ENCODE measurements around the gene ADGRB2.

The ADGRB2 gene

GRCh38 chr1:31695327-31695726, 68.8 kb downstream of the ADGRB2 start:
- no peak overlapping the region for H3K9ac ChIP-seq (ENCODE audit: low read depth, low read length)
- no peaks in the 10 kb centered on the region for H3K79me2 ChIP-seq (ENCODE audit: insufficient read depth, low read length)
- ATAC-seq (ENCODE audit: insufficient read depth, low read depth), result no peak
- H4K20me1 ChIP-seq (ENCODE audit: insufficient read depth, low read length), result no peaks in the 10 kb centered on the region; the same call in 1 of the 2 replicates
- no peak overlapping the region for H3K4me2 ChIP-seq (ENCODE audit: insufficient read depth, low read length)
- H2AFZ ChIP-seq (ENCODE audit: low read depth, low read length), result no peak overlapping the region
- no peaks in the 10 kb centered on the region for H3K9me3 ChIP-seq (ENCODE audit: insufficient read depth, low read length, severe bottlenecking)
- H3K4me1 ChIP-seq (ENCODE audit: insufficient read depth, low read length), result no peaks in the 10 kb centered on the region
- no peaks in the 10 kb centered on the region for H3K36me3 ChIP-seq (ENCODE audit: insufficient read depth, low read length)
- H3K27me3 ChIP-seq (ENCODE audit: insufficient read depth, low read length, poor library complexity), result no peaks in the 10 kb centered on the region
- DNase-seq, result no peak
- no peak overlapping the region for H3K27ac ChIP-seq (ENCODE audit: low read length)
- TF ChIP-seq EZH2 (IDR thresholded peaks at IDR 0.05; ENCODE audit: borderline replicate concordance, low read depth, low read length, severe bottlenecking) (no peak), CTCF (IDR thresholded peaks at IDR 0.05; ENCODE audit: borderline replicate concordance, extremely low read depth, low read length, poor library complexity, severe bottlenecking) (no peak)
- no peak overlapping the region for H3K4me3 ChIP-seq (ENCODE audit: low read depth in 1 of 2, low read length in 2 of 2)

- no peak overlapping the region for H3K27ac ChIP-seq (ENCODE audit: low read length)
- no peak overlapping the region for H3K4me2 ChIP-seq (ENCODE audit: insufficient read depth, low read length)
- no peak overlapping the region for H3K9ac ChIP-seq (ENCODE audit: low read depth, low read length)
- no peaks in the 10 kb centered on the region for H3K36me3 ChIP-seq (ENCODE audit: insufficient read depth, low read length)
- no peak overlapping the region for H2AFZ ChIP-seq (ENCODE audit: low read depth, low read length)
- no peaks in the 10 kb centered on the region for H3K9me3 ChIP-seq (ENCODE audit: insufficient read depth, low read length, severe bottlenecking)
- no peaks in the 10 kb centered on the region for H3K4me1 ChIP-seq (ENCODE audit: insufficient read depth, low read length)
- H3K27me3 ChIP-seq (ENCODE audit: insufficient read depth, low read length, poor library complexity), result no peaks in the 10 kb centered on the region
- TF ChIP-seq EZH2 (IDR thresholded peaks at IDR 0.05; ENCODE audit: borderline replicate concordance, low read depth, low read length, severe bottlenecking) (no peak), CTCF (IDR thresholded peaks at IDR 0.05; ENCODE audit: borderline replicate concordance, extremely low read depth, low read length, poor library complexity, severe bottlenecking) (no peak)
- no peaks in the 10 kb centered on the region for H3K79me2 ChIP-seq (ENCODE audit: insufficient read depth, low read length)
- H3K4me3 ChIP-seq (ENCODE audit: low read depth in 1 of 2, low read length in 2 of 2), result no peak overlapping the region
- H4K20me1 ChIP-seq (ENCODE audit: insufficient read depth, low read length), result no peaks in the 10 kb centered on the region; the same call in 1 of the 2 replicates
- DNase-seq (no peak), ATAC-seq (ENCODE audit: insufficient read depth, low read depth) (no peak)
Observed at GRCh38 chr1:31694964-31695313, 69.2 kb downstream of the ADGRB2 start.

GRCh38 chr1:31694069-31694963, 69.8 kb downstream of the ADGRB2 start:
- Histone ChIP-seq H3K27me3 (ENCODE audit: insufficient read depth, low read length, poor library complexity) (no peaks in the 10 kb centered on the region), H3K4me1 (ENCODE audit: insufficient read depth, low read length) (no peaks in the 10 kb centered on the region), H3K4me2 (ENCODE audit: insufficient read depth, low read length) (no peak overlapping the region), H3K79me2 (ENCODE audit: insufficient read depth, low read length) (no peaks in the 10 kb centered on the region), H3K27ac (ENCODE audit: low read length) (no peak overlapping the region), H4K20me1 (ENCODE audit: insufficient read depth, low read length) (no peaks in the 10 kb centered on the region; the same call in 1 of the 2 replicates), H3K4me3 (ENCODE audit: low read depth in 1 of 2, low read length in 2 of 2) (no peak overlapping the region), H3K9ac (ENCODE audit: low read depth, low read length) (no peak overlapping the region), H3K36me3 (ENCODE audit: insufficient read depth, low read length) (no peaks in the 10 kb centered on the region), H2AFZ (ENCODE audit: low read depth, low read length) (no peak overlapping the region), H3K9me3 (ENCODE audit: insufficient read depth, low read length, severe bottlenecking) (no peaks in the 10 kb centered on the region)
- TF ChIP-seq EZH2 (IDR thresholded peaks at IDR 0.05; ENCODE audit: borderline replicate concordance, low read depth, low read length, severe bottlenecking) (no peak), CTCF (IDR thresholded peaks at IDR 0.05; ENCODE audit: borderline replicate concordance, extremely low read depth, low read length, poor library complexity, severe bottlenecking) (no peak)
- ATAC-seq (ENCODE audit: insufficient read depth, low read depth), result no peak
- DNase-seq, result no peak

Measured in DND-41 (cell line).